IPS-NIHi11 (cell line): Measurements from ENCODE around the gene SYTL3.
"Not testable (repeated sequence)": the region's sequence is repeated elsewhere in the genome, so short reads cannot be mapped to it uniquely, and the experiment has no call there.

Experiments used
- DNase-seq: peaks from one replicate; pipeline ENCODE4 v3.0.0; 2012; ENCODE audit warnings: mixed read lengths, low spot score

SYTL3 gene

DNA sequence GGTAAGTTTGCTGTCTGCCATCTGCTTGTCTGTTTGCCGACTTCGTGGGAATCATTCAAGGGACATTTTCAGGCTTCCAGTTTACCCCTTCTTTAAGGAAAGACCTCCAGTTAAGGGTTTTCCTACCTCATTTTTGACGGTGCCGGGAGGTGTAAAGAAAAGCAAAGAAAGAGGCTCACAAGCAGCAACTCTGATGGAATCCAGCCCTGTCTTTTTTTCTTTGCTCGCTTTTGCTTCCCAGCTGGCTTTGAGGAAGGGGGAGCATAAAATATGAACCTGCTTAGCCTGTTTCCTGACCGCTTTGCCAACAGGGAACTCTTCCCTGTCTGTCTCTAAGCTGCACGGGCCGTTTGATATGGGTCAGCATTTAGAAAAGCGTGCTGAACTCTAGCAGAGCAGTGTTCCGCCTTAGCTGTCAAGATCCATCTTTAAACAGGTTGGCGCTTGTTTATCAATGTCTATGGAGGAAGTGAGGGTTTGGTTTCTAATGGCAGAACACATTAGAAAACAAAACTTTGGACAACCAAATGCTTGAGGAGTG lies 13.8 kb downstream of the SYTL3 start:
- DNase-seq: no peak

DNA sequence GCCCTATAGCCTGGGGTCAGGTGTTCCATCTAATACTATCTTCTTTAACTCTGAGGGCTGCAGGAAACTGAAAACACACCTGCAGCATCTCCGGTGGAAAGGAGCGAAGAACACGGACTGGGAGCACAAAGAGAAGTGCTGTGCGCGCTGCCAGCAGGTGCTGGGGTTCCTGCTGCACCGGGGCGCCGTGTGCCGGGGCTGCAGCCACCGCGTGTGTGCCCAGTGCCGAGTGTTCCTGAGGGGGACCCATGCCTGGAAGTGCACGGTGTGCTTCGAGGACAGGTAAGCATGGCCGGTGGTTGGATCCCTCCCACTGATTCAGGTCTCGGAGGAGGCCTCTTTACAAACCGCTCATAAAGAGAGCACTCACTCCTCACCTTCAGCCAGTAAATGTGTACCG lies 15.5 kb downstream of the SYTL3 start:
- no peak for DNase-seq

DNA sequence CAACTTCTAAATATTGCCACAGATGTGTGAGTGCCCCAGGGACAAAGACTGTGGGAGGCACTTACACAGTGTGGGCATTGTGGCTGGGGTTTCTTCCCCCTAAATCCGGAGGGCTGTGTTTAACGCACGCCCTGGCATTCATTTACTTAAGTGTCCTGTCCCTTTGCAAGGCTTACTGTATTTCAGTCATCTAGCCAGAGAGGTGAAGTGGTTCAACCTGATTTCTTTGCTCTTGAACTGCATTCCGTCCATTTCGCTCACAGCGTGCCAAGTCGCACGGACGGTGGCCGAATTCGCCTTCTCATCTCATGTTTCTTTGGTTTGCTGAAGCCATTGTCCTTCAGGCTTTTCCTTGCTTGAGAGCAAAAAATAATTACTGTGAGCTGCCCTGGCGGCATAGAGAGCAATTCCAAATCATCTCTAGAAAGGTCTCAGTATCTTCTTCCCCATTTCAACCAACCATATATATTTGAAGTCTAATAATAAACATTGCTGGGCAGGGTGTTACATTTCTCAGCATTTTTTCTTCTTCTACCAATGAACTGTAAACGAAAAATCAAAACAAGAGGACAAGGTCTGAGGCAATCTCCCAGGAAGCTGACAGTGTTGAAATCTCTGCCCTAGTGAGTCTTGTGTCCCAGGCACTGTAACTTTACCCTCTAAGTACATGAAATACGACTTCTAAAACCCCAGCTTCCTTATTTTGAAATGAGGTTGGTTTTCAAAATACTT lies 16.9 kb downstream of the SYTL3 start:
- peak; percentile 32 for DNase-seq

DNA sequence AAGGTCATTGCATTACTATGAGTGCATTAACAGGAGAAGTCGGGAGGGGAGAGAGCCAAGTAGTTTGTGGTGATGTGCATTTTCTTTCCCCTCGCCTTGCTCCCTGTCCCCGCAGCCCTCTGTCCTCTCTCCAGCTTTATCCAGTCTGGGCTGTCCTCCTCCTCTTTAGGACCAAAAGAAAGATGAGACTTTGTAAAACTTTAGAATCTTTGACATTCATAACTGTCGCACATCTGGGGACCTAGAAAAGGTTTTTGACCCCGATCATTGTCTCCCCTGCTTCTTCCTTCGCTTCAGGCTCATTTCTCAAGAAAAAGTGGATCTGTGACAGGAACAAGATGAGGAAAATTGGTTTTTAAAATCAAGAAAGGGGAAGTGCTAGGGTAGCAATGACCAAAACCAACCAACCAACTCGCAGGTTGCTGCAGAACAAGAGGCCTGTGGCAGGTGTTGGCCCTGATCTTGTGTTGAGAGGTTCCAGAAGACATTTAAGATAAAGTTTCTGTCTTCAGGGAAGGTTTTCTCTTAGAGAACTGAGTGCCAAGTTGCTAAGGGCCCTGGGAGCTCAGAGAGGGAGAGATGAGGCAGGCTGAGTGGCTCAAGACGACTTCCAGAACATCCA lies 17.6 kb downstream of the SYTL3 start:
- DNase-seq: no peak

DNA sequence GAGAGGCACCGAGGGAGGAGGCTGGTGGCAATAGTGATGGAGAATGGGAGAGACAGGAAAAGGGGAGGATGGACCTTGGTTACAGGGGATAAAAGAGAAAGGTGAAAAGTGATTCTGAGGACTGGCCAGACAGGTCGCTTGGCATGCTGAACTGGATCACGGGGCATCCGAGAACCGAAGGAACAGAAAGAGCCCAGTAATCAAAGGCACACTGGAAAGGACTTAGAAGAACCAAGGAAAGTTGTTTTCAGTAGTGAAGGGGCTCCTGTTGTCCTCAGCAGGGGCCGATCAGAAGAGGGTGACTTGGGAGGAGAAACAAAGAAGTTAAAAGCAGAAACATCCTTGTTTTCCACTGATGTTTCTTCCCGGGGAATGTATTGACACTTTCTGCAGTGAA lies 18.9 kb downstream of the SYTL3 start:
- no peak for DNase-seq

DNA sequence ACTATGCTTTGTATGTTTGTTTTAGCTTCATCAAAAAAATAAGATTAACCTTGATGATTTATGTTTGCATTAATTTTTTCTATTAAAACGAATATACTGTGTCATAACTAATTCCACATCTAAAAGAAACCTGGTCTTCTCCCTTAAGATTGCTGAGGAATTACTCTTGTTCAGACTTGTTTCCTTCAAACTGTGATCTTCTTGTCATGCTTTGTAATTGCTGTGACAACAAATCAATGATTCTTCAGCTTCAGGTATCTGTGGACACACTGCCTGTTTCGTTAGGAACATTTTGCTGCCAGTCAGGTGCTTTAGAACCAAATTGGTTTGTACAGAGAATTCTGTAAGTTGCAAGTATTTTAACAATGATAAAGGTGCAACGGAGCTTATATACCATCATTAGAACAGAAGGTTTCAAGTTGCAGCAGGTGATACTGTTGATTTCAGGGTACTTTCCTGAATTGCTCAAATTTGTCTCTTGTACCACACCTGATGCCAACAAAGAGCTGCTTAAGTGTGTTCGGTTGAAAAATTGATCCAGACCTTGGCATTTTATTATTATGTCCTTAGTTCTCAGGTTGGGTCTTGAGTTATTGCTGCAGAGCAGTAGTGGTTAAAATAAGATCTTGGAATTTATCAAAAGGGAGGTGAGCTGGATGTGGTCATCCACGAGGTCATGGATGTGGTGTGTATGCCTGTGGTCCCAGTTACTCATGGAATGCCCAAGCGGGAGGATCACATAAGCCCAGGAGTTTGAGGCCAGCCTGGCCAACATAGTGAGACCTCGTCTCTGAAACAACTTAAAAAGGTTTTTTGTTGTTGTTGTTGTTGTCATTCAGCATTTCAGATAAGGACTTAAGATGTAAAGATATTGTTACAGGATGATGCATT lies 19.5 kb downstream of the SYTL3 start:
- no peak for DNase-seq

DNA sequence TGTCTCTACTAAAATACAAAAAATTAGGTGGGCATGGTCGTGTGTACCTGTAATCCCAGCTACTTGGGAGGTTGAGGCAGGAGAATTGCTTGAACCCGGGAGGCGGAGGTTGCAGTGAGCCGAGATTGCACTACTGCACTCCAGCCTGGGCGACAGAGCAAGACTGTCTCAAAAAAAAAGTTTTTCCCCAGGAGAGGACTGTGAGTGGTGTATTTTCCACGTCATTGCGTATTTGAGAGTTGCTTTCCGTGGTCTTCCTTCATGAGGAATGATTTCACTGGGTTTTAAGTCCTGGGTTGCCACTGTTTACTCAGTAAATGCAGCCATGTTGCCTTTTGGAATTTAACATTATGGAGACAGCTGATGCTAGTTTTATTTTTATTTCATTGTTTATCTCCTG lies 22.3 kb downstream of the SYTL3 start:
- DNase-seq: not testable (repeated sequence)

DNA sequence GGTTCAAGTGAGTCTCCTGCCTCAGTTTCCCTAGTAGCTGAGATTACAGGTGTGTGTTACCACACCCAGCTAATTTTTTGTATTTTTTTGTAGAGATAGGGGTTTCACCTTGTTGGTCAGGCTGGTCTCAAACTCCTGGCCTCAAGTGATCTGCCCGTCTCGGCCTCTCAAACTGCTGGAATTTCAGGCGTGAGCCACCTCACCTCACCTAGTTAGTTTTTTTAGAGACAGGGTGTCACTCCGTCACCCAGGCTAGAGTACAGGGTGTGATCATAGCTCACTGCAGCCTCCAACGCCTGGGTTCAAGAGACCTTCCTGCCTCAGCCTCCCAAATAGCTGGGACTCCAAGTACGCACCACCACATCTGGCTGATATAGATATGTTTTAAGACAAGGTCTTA lies 22.9 kb downstream of the SYTL3 start:
- DNase-seq: no peak

DNA sequence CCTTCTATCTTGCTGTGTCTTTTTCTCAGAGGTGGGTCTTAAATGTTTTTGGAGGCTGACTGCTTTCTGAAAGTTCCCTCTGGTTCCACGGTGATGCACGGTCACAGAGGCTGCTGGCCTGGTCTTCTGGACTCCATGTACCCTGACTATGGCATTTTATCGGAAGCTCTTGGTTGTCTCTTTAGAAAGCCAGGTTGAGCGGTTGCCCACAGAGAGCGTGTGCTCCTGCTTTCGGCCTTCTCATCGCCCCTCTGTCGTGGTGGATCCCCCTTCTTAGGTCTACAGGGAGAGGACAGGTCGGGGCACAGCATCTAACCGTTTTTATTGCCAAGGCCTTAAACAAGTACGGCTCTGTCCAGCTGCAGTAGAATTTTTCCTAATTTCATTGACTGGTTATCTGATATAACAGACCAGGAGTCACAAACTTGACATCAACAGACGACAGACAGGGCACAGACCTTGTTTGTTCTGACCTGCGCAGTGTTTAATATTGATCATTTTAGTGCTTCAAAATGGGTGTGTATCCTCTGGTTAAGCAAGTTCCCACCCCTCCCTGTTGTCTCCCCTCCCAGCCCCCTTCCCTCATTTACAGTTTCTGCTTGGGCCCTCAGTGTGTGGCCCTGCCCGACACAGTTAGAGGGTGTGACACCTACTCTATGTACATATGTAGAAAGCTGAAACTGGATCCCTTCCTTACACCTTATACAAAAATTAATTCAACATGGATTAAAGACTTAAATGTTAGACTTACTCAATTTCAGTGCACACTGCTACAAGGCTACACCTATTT lies 24.7 kb downstream of the SYTL3 start:
- DNase-seq: no peak

DNA sequence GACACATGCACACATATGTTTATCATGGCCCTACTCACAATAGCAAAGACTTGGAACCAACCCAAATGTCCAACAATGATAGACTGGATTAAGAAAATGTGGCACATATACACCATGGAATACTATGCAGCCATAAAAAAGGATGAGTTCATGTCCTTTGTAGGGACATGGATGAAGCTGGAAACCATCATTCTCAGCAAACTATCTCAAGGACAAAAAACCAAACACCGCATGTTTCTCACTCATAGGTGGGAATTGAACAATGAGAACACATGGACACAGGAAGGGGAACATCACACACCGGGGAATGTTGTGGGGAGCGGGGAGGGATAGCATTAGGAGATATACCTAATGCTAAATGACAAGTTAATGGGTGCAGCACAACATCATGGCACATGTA lies 27.2 kb downstream of the SYTL3 start:
- not testable (repeated sequence) for DNase-seq

DNA sequence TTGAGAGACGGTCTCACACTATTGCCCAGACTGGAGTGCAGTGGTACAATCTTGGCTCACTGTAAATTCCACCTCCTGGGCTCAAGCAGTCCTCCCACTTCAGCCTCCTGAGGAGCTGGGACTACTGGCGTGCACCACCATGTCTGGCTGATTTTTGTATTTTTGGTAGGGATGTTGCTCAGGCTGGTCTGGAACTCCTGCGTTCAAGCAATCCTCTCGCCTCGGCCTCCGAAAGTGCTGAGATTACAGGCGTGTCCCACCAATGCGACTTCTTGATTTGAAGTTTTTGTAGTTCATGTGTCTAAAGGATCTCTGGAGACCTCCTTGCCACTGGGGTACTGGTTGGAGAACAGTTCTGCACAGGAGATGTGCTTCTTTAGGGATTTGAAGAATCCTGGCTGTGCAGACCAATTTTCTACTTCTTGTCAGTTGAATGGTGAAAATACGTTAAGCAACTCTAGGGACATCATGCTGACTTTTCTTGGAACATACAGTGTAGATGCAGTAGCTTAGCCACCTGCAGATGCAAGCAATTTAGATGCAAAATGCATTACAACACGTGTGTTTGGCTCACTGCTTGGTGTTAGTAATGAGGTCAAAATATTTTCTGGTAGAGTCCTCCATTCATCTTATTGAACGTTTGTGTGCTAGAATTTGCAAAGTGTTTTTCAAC lies 28.2 kb downstream of the SYTL3 start:
- no peak for DNase-seq

DNA sequence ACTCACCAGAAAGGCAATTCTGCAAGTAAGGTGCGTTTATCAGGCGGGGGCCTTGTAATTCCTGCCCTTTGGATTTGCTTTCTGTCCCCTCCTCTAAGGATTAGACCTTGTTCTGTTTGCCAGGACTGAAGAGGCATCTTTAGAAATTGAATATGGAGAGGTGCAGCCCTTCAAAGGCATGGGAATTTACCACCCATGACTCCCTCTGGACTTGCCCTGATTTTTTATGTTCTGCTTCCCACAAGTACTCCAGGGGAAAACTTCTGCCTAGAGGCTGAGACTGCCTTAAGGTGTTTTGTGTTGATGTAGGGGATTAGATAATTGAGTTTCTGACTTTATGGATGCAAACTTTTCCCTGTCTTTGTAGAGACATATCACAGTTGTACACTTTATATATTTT lies 30.2 kb downstream of the SYTL3 start:
- no peak for DNase-seq

DNA sequence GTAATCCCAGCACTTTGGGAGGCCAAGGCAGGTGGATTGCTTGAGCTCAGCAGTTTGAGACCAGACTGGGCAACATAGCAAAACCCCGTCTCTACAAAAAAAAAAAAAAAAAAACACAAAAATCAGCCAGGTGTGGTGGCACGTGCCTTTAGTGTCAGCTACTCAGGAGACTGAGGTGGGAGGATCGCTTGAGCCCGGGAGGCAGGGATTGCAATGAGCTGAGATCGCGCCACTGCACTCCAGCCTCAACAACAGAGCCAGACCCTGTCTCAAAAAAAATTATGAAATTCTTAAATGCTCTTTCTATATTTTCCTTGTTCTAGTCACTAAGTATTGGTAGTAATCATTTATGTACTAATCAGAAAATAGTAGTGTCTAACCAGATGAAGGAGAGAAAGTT lies 30.6 kb downstream of the SYTL3 start:
- no peak for DNase-seq

DNA sequence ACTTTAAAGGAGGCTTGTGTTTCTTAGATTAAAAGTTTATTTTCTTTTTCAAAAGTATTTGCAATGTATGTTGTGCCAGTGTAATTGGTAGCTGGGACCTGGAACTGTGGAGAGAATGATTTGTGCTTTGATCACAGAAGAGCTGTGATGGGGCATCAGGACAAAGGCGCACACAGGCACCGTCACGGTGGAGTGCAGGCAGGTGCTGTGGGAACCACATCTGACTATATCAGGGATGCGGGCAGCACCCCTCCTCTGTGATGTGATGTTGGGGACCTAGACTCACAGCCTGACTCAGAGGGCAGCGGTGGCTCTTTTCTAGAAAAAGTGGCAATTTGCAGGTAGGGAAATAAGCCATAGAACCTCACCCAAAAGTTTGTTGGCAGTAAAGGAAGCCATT lies 34.5 kb downstream of the SYTL3 start:
- DNase-seq: no peak

DNA sequence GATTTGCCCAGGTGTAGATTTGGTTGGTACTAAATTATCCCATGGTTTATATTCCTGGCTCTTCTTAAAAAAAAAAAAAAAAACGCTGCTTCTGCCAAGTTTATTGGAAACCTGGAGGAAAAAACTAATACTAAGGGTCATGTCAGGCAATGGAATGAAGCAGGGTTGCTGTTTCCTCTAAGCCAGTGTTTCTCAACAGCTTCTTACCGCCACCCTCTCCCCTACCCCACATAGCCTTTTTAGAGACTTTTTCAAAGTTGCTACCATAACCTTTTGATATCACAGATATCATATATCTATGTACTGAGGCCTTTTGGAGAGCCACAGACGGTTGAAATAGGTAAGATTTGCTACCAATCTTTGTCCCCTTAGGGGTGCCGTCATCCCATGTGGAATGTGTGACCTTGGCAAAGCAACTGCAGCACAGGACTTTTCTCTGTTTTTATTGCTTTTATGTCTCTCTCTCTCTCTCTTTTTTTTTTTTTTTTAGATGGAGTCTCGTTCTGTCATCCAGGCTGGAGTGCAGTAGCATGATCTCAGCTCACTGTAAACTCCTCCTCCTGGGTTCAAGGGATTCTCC lies 35.0 kb downstream of the SYTL3 start:
- DNase-seq: no peak

DNA sequence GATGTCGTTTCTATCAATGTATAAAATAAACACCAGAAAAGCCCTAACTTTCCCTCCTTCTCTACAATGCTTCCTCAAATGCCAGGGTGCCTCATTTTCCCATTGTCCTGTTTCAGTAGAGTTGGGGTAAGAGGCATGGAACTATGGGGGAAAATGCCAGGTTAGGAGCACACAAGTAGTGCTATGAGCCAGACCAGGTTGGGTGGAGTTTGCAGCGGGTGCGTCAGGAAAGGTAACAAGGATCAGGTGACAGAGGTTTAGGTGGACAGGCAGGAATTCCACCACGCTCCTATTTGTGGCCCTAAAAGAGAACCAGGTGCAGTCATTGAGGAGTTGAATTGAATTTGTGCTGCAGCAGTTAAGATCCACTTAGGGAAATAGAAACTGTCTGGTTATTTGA lies 36.5 kb downstream of the SYTL3 start:
- peak; percentile 49 for DNase-seq

DNA sequence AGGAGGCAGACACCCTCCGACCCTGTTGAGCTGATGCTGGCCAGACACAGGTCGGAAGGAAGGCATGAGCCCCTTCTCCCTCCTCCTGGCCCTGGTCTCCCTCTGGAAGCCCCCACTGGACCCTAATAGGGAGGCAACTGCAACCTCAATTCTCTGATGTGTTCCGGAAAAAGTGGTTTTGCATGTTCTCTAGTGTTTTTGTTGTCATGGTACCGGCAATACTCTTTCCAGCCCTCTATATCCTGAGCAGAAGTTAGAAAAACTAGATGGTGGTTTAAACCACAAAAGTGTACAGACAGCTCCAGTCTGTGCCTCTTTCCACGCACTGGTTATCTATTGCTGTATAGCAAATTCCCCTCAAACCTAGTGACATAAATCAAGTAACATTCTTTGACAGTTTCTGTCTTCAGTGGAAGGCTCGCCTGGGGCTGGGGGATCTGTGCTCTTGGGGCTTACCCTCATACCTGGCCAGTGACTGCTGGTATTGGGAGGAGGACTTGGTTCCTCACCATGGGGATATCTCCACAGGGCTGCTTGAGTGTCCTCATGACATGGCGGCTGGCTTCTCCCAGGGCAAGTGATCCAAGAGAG lies 37.0 kb downstream of the SYTL3 start:
- no peak for DNase-seq

DNA sequence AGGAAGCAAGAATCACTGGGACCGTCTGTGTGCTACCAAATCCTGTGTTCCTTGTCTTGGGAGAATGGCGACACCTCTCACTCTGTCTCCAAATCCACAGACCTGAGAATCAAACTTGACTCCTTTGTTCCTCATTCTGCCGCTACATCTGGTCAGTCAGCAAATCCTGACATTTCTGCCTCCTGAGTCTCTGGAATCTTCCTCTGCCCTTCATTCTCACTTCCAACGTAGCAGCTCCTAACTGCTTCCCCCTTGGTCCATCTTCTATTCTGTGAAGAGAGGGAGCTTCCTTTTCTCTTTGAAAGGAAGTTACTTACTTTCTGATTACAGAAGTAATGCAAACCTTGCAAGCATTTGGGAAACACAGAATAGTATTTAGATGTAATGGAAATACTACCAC lies 37.7 kb downstream of the SYTL3 start:
- DNase-seq: no peak

DNA sequence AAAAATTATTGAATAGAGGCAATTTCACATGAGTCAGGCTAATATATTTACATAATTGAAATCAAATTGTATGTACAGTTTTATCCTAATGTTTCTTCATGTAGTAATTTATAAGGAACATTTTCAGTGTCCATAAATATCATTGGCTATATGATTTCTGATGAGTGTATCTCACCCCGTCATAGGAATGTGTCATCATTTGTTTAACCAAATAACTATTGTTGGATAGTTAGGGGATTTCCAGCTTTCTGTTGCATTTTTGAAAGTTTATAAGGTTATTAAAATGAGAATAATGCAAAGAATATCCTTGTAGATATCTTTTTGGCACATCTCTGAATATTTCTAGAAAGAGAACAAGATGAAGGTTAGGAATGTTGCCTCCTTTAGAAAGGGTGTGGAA lies 39.0 kb downstream of the SYTL3 start:
- DNase-seq: no peak

DNA sequence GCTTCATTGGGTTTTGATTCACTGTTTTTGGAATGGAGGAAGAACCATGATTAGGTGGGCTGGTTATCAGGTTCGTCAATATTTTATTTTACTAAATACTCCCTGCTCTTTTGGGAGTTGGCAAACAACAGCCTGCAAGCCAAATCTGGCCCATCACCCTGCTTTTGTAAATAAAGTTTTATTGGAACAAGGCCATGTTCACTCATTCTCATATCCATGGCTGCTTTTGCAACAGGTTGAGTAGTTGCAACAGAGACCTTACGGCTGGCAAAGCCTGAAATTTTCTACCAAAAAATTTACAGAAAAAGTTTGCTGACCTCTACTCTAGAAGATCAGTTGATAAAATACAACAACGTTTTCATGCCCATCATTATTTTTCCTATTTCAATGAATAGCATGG lies 45.1 kb downstream of the SYTL3 start:
- DNase-seq: no peak

DNA sequence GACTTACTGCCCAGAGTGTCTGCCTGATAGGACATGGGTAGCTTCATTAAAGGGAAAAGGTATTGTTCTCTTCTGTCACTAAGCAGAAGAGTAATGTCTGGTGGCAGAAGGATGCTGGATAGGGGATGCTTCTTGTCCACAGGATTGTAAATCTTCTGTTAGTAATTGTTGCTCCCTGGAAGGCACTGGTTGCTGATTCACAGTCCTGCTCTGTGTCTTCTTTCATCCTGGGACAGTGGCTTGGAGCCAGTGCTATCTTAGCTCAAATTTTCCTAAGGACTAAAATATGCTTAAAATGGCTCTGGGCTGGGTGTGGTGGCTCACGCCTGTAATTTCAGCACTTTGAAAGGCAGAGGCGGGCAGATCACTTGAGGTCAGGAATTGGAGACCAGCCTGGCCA lies 48.0 kb downstream of the SYTL3 start:
- no peak for DNase-seq
